Renal cortex interstitium (tissue), 11 donors: ENCODE measurements around the gene SMAD2. TPM values are rescaled to one million over a fixed set of nuclear protein-coding genes. Genes with fewer than 3 reads are reported as not detected.
A peak's percentile ranks its signal among the peaks of the same experiment; 100 is the strongest.

Experiments
- DNase-seq, 11 donors: peaks; one replicate each; pipeline ENCODE4 v3.0.0-alpha.2; 2013; ENCODE audit warnings: low read depth in 9 of 11, low spot score in 4 of 11; ENCODE audit errors: extremely low read depth in 1 of 11
- polyA plus RNA-seq, 3 donors: library from polyadenylated mRNA; unstranded; fragments of 120-200 nt; gene quantifications; one replicate each; pipeline ENCODE4 v1.2.1, GENCODE V29; 2013; ENCODE audit not compliant: insufficient read length in 3 of 3

The SMAD2 gene
- polyA plus RNA-seq, 3 donors = 85.4 to 94.3 (median 89.3) TPM

- no peak for DNase-seq
Measured at GRCh38 chr18:47909484-47909883, 21.0 kb downstream of the SMAD2 start.

GRCh38 chr18:47908592-47908991, 21.9 kb downstream of the SMAD2 start:
- no peak for DNase-seq

- no peak for DNase-seq
Measured at GRCh38 chr18:47906408-47906807, 24.1 kb downstream of the SMAD2 start.

- no peak for DNase-seq
Measured at GRCh38 chr18:47903809-47904208, 26.6 kb downstream of the SMAD2 start.

GRCh38 chr18:47901624-47902362, 28.7 kb downstream of the SMAD2 start:
- no peak for DNase-seq

- no peak for DNase-seq
Measured at GRCh38 chr18:47899107-47899840, 31.2 kb downstream of the SMAD2 start.

GRCh38 chr18:47898696-47899095, 31.8 kb downstream of the SMAD2 start:
- DNase-seq = no peak

- DNase-seq = no peak
Measured at GRCh38 chr18:47898055-47898454, 32.4 kb downstream of the SMAD2 start.

GRCh38 chr18:47895565-47896250, 34.8 kb downstream of the SMAD2 start:
- DNase-seq = no peak

GRCh38 chr18:47893939-47894699, 36.3 kb downstream of the SMAD2 start:
- DNase-seq = no peak

GRCh38 chr18:47893047-47893446, 37.4 kb downstream of the SMAD2 start:
- peak; percentile 21 to 58 (median 42) for DNase-seq

- no peak for DNase-seq
Measured at GRCh38 chr18:47888156-47888555, 42.3 kb downstream of the SMAD2 start.

GRCh38 chr18:47887227-47887626, 43.2 kb downstream of the SMAD2 start:
- DNase-seq = no peak

- no peak for DNase-seq
Measured at GRCh38 chr18:47883771-47884413, 46.6 kb downstream of the SMAD2 start.

- no peak for DNase-seq
Measured at GRCh38 chr18:47882641-47883040, 47.8 kb downstream of the SMAD2 start.

GRCh38 chr18:47881752-47882455, 48.6 kb downstream of the SMAD2 start:
- no peak for DNase-seq

- DNase-seq = no peak
Measured at GRCh38 chr18:47881042-47881441, 49.4 kb downstream of the SMAD2 start.

- DNase-seq = no peak
Measured at GRCh38 chr18:47877892-47878291, 52.6 kb downstream of the SMAD2 start.
